NOMO-1 treated with DMSO at 0.1 percent for 48 hours (cell line): Measurements from ENCODE around the gene SYNGAP1.
A peak's percentile ranks its signal among the peaks of the same experiment; 100 is the strongest.
"Not testable (repeated sequence)": the region's sequence is repeated elsewhere in the genome, so short reads cannot be mapped to it uniquely, and the experiment has no call there.

Experiments
- DNase-seq: peaks from one replicate; lab custom pipeline; 2025; ENCODE audit not compliant: unreplicated experiment; lab: John Stamatoyannopoulos, UW

SYNGAP1 gene

GRCh38 chr6:33399881-33400280 is 20.0 kb upstream of the SYNGAP1 start:
- not testable (repeated sequence) for DNase-seq

GRCh38 chr6:33404884-33405283 is 15.0 kb upstream of the SYNGAP1 start:
- no peak for DNase-seq

- no peak for DNase-seq
Measured at GRCh38 chr6:33405386-33405940, 14.4 kb upstream of the SYNGAP1 start.

GRCh38 chr6:33406126-33406525 is 13.7 kb upstream of the SYNGAP1 start:
- no peak for DNase-seq

GRCh38 chr6:33407132-33407718 is 12.6 kb upstream of the SYNGAP1 start:
- no peak for DNase-seq

GRCh38 chr6:33410050-33410710 is 9.7 kb upstream of the SYNGAP1 start:
- DNase-seq, result peak; percentile 96

- DNase-seq, result peak; percentile 79
Measured at GRCh38 chr6:33410711-33411631, 8.9 kb upstream of the SYNGAP1 start, which contains the start of gene PHF1. Gene PHF1, plus strand, starts transcription at chr6:33411014. Its CDS starts 1,250 bp downstream, at chr6:33412264.

- DNase-seq, result no peak
Measured at GRCh38 chr6:33411632-33412005, 8.2 kb upstream of the SYNGAP1 start.

GRCh38 chr6:33412140-33413009 is 7.5 kb upstream of the SYNGAP1 start:
- no peak for DNase-seq

- no peak for DNase-seq
Measured at GRCh38 chr6:33413241-33414120, 6.4 kb upstream of the SYNGAP1 start.

- no peak for DNase-seq
Measured at GRCh38 chr6:33414592-33415271, 5.1 kb upstream of the SYNGAP1 start.

GRCh38 chr6:33415831-33416230 is 4.0 kb upstream of the SYNGAP1 start:
- no peak for DNase-seq

- no peak for DNase-seq
Measured at GRCh38 chr6:33416386-33417127, 3.3 kb upstream of the SYNGAP1 start.

GRCh38 chr6:33417128-33417902 is 2.5 kb upstream of the SYNGAP1 start:
- no peak for DNase-seq

- peak; percentile 100 for DNase-seq
Measured at GRCh38 chr6:33417903-33418689, 1.8 kb upstream of the SYNGAP1 start, which contains the start of gene CUTA. Gene CUTA, minus strand, starts transcription at chr6:33418107. Its CDS starts 107 bp downstream, at chr6:33418000.

- DNase-seq, result no peak
Measured at GRCh38 chr6:33418690-33419291, 1.1 kb upstream of the SYNGAP1 start.
